T-helper 2 cell treated with Interferon-gamma antibody and Interleukin-4, amounts not matched to agents 100 ng/mL and 5 ng/mL, for 36 hours (primary cell): Measurements from ENCODE around the gene TAF1A. TPM values are rescaled to one million over a fixed set of nuclear protein-coding genes. Genes with fewer than 3 reads are reported as not detected.
"Not testable (repeated sequence)": the region's sequence is repeated elsewhere in the genome, so short reads cannot be mapped to it uniquely, and the experiment has no call there.

Source experiments
- intact Hi-C: fragments of 100-400 bp; cut with micrococcal nuclease; formaldehyde crosslinking; loops from one replicate; pipeline ENCODE4 v1.15.1; 2023
- total RNA-seq: library from RNA; stranded (reverse); gene quantifications from 2 replicates; pipeline ENCODE4 v1.2.3, GENCODE V29; 2022

TAF1A gene
- total RNA-seq, result 10.6 and 10.8 TPM in 2 replicates

- intact Hi-C loops, result loop anchor here (1.0 kb wide), 4 partner anchors 28 to 124 kb away; no protein-coding TSS in a partner anchor
These were observed at the start of gene TAF1A for GRCh38 chr1:222589462-222590302. TSS of gene TAF1A (minus strand) at chr1:222589933.

- intact Hi-C loops, result loop anchor here (1.0 to 10.0 kb wide), 6 partner anchors 9 to 1157 kb away; partner anchors contain the start of gene MIA3
These were observed 44.7 kb upstream of the TAF1A start for GRCh38 chr1:222634180-222635013.

GRCh38 chr1:222632749-222633148 is 43.0 kb upstream of the TAF1A start:
- intact Hi-C loops, result loop anchor here (5.0 to 10.0 kb wide), 3 partner anchors 452 to 1155 kb away; no protein-coding TSS in a partner anchor

DNA sequence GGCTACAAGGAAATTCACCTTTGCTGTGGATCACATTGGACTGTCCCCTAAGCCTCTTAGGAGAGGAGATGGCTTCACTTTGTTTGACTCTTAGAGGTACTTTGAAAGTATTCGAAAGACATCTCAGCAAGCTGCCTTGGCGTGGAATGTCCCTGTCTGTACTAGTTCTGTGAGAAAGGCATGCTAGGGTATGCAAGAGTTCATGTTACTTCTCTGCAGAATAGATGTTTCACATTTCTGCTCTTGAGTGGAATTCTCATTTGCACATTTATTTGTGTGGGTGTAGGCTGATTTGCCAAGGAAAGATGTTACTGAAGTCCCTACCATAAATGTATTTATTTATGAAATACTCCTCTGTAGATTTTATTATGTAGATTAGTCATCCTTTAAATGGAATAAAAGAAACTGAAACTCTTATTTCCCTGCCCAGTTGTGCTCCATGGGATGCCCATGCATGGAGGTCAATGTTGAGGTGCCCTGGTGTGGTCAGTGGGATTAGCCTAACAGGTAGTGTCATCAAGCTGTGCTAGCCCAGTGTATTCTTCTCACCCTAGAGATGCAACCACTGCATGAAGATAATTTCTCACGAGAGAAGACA is 42.0 kb upstream of the TAF1A start:
- intact Hi-C loops, result loop anchor here (5.0 to 10.0 kb wide), 3 partner anchors 453 to 1154 kb away; no protein-coding TSS in a partner anchor

DNA sequence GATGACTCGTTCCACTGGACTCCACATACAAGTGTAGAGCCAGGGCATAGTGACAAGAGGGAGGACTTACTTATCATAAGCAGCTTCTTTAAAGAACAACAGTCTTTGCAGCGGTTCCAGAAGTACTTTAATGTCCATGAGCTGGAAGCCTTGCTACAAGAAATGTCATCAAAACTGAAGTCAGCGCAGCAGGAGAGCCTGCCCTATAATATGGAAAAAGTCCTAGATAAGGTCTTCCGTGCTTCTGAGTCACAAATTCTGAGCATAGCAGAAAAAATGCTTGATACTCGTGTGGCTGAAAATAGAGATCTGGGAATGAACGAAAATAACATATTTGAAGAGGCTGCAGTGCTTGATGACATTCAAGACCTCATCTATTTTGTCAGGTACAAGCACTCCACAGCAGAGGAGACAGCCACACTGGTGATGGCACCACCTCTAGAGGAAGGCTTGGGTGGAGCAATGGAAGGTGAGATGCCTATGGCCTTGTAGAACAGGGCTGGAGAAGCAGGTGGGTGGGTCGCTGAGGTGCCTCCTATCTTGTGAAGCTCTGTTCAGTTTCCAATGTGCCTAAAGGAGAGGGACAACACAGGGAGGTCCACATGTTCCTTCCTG is 40.3 kb upstream of the TAF1A start:
- intact Hi-C loops, result loop anchor here (5.0 to 10.0 kb wide), 3 partner anchors 455 to 1153 kb away; no protein-coding TSS in a partner anchor

DNA sequence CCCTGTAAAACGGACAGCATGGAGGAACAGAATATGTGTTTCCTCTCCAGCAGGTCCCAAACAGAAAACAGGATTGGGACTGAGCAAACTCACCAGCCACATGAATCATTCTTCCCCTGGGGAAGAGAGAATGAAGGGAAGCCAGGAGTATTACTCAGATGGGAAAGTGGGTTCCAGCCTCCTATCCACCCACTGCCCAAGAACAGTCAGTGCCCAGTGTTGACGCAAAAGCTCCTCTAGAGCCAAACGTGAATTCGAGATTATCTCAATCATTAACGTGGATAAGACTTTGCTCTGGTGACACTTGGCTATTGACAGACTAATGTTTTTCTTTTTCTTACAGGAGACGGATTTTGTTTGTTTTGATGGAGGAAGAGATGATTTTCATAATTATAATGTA is 37.5 kb upstream of the TAF1A start:
- intact Hi-C loops, result no loop called here

GRCh38 chr1:222624214-222624613 is 34.5 kb upstream of the TAF1A start:
- intact Hi-C loops, result no loop called here

GRCh38 chr1:222623458-222623857 is 33.7 kb upstream of the TAF1A start:
- intact Hi-C loops, result no loop called here

- intact Hi-C loops, result no loop called here
These were observed 33.0 kb upstream of the TAF1A start for GRCh38 chr1:222622765-222623164.

- intact Hi-C loops, result no loop called here
These were observed 30.8 kb upstream of the TAF1A start for GRCh38 chr1:222620566-222620965.

GRCh38 chr1:222618880-222619596 is 29.3 kb upstream of the TAF1A start:
- intact Hi-C loops, result loop anchor here (1.0 to 5.0 kb wide), 3 partner anchors 16 to 152 kb away; no protein-coding TSS in a partner anchor

- intact Hi-C loops, result loop anchor here (1.0 to 5.0 kb wide), 3 partner anchors 17 to 151 kb away; no protein-coding TSS in a partner anchor
These were observed 28.5 kb upstream of the TAF1A start, which contains the start of gene MIA3 for GRCh38 chr1:222618001-222618879. TSS of gene MIA3 (plus strand) at chr1:222618097. CDS start at chr1:222618111, 14 bp downstream.

GRCh38 chr1:222617367-222617951 is 27.7 kb upstream of the TAF1A start:
- intact Hi-C loops, result loop anchor here (1.0 to 5.0 kb wide), 4 partner anchors 28 to 525 kb away; partner anchors contain the start of genes AIDA, BROX, TAF1A and TLR5

GRCh38 chr1:222616525-222616924 is 26.8 kb upstream of the TAF1A start:
- intact Hi-C loops, result loop anchor here (2.0 to 5.0 kb wide), 2 partner anchors 149 to 526 kb away; partner anchors contain the start of gene TLR5

- intact Hi-C loops, result no loop called here
These were observed 23.9 kb upstream of the TAF1A start for GRCh38 chr1:222613627-222614026.

- intact Hi-C loops, result no loop called here
These were observed 21.0 kb upstream of the TAF1A start for GRCh38 chr1:222610728-222611127.

- intact Hi-C loops, result not testable (repeated sequence)
These were observed 19.4 kb upstream of the TAF1A start for GRCh38 chr1:222609111-222609510.

- intact Hi-C loops, result no loop called here
These were observed 17.0 kb upstream of the TAF1A start for GRCh38 chr1:222606757-222607156.
